Measurements from ENCODE around the gene CADM2.
"Not testable (repeated sequence)": the region's sequence is repeated elsewhere in the genome, so short reads cannot be mapped to it uniquely, and the experiment has no call there.

CADM2 gene

DNA sequence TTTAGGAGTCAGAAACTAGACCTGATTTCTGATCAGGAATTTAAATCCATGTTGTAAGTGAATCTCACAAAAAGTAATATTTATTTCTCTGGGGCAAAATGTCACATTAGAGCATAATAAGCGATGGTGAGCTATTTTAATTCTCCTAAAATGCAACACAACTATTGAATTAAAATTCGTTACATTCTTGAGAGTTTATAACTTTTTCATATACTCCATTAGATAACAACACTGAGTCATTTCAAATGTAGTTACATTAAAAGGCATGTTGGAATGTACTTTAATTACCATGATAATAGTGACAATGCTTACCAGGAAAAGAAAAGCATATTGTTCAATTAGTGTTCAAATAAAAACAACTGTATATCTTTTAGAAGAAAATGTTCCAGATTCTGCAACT, 116.9 kb downstream of the CADM2 start:
- no peak for DNase-seq (ENCODE audit: low read depth, low spot score)

DNA sequence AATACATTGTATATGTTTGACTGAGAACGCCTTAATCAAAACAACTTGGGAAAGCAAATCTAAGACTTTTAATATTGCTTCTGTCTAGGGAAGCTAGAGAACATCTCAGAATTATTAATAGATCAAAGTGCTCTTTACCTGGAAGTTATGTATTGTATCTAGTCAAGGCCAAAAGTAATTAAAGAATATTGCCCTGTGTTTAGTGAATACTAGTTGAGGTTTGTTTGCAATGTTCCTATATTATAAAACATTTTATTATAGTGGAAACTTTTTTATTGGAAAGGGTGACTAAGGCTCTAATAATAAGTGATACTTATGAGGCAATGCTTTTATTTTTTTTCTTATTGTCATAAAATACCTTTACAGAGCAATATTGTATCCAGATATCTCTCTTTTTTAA, 118.2 kb downstream of the CADM2 start:
- no peak for DNase-seq (ENCODE audit: low read depth, low spot score)

DNA sequence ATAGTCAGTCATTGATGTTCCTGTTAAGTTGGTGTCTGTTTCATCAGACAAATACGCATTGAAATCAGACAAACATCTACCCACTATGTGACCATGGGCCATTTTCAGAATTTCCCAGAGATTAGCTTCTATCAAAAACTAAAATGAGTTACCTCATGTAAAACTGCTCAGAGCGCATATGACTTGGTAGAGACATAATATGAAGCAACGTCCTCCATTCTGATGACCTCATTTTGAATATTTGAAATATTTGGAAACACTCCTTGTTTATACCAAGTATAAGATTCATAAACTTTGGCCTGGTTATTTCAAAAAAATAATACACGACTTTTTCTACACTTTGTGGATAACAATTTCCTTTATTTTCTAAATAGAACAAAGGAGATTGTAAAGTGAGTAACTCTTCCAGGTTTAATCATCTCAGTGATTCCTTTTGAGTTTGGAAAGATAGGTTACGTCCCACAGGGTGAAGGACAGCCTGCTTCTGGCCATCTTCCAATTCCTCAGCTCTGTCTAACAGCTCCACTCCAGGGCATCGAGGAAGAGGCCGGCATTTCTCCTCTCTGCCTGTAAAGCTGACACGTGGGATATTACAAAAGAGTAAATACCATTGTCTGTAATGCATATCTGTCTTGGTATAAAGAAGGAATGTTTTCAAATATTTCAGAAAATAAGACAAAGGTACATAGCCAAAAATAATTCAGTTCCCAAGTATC, 122.6 kb downstream of the CADM2 start:
- peak; percentile 43 for DNase-seq (ENCODE audit: low read depth, low spot score)

DNA sequence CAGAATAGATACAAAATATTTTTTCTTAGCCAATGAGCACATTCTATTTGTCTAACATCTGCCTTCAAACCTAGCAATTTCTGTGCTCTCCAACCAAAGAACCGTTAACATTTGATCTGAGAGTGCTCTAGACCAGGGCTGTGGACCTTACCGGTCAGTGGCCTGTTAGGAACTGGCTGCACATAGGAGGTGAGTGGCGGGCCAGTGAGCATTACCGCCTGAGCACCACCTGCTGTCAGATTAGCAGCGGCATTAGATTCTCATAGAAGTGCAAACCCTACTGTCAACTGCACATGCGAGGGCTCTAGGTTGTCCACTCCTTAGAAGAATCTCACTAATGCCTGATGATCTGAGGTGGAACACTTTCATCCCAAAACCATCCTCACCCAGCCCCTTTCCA, 131.7 kb downstream of the CADM2 start:
- no peak for DNase-seq (ENCODE audit: low read depth, low spot score)

DNA sequence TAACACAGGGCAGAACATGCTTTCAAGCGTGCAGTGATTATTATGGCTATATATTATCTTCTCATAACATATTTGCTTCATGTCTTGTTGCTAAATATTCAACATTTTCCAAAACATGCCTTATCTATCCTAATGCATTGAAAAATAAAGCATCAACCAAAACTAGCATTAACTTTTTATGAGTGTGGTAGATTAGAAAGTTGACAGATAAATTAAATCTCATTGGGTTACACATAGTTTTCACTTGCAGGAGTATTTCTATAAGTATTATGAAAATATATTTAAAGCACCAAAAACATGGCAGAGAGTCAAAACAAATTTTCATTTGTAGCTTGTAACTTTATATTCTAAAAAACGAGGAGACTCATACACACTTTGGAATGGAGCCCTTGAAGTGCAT, 141.5 kb downstream of the CADM2 start:
- DNase-seq (ENCODE audit: low read depth, low spot score), result no peak

DNA sequence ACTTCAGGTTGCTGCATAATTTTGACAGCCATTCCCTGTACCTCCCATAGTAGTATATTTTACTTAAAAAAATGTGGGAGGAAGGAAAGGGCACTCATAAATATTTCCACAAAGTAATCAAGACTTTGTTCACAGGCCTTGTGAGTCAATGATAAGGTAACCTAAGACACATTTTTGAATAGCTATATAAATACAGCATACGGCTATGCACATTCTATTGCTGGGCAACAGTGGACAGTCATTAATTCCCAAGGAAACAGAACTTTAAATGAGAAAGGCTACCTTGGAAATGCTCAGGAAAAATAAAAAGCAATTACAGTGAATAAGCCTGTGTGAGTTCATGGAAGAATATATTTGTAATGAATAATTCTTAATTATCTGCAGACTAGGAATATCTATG, 144.0 kb downstream of the CADM2 start:
- DNase-seq (ENCODE audit: low read depth, low spot score), result no peak

DNA sequence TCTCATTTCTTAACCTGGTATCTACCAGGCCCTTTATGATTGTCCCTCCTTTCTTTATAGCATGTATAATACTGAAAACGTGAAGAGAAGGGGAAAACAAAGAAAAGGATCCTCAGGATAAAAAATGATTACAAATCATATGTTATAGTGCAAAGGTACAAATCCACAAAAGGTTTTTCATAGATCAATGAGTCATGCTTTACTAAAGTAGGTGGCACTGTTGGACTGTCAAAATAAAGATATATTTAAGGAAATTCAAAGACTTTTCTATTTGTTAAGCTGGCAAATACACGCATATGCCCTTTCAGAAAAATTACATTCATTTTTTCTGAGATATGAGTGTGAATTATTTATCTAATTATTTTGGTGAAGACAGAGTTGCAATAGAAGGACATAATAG, 151.6 kb downstream of the CADM2 start:
- no peak for DNase-seq (ENCODE audit: low read depth, low spot score)

DNA sequence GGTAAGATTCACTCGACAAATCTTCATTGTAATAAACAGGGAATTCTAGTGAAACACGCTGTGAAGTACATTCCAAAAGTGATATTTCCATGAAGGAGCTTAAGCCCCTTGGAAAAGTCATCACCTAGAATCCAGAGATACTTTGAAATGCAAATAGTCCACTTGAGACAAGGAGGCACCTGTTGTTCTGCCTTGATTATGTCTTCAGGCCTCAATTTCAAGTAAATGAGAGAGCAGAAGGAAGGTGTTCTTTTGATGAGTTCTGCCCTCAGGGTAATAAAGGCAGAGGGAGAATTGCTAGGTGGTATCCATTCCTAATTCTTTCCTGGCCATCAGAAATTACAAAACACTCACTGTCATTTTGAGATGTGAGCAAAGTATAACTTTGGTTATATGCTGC, 162.1 kb downstream of the CADM2 start:
- no peak for DNase-seq (ENCODE audit: low read depth, low spot score)

DNA sequence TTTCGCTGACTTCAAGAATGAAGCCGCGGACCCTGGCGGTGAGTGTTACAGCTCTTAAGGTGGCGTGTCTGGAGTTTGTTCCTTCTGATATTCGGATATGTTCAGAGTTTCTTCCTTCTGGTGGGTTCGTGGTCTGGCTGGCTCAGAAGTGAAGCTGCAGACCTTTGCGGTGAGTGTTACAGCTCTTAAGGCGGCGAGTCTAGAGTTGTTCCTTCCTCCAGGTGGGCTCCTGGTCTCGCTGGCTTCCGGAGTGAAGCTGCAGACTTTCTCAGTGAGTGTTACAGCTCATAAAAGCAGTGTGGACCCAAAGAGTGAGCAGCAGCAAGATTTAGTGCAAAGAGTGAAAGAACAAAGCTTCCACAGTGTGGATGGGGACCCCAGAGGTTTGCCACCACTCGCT, 174.1 kb downstream of the CADM2 start:
- DNase-seq (ENCODE audit: low read depth, low spot score), result not testable (repeated sequence)

DNA sequence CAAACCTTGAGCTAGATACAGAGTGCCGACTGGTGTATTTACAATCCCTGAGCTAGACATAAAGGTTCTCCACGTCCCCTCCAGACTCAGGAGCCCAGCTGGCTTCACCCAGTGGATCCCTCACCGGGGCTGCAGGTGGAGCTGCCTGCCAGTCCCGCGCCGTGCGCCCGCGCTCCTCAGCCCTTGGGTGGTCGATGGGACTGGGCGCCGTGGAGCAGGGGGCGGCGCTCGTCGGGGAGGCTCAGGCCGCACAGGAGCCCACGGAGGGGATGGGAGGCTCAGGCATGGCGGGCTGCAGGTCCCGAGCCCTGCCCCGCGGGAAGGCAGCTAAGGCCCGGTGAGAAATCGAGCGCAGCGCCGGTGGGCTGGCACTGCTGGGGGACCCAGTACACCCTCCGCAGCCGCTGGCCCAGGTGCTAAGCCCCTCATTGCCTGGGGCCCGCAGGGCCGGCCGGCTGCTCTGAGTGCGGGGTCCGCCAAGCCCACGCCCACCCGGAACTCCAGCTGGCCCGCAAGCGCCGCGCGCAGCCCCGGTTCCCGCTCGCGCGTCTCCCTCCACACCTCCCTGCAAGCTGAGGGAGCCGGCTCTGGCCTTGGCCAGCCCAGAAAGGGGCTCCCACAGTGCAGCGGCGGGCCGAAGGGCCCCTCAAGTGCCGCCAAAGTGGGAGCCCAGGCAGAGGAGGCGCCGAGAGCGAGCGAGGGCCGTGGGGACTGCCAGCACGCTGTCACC, 175.1 kb downstream of the CADM2 start:
- DNase-seq (ENCODE audit: low read depth, low spot score), result not testable (repeated sequence)

DNA sequence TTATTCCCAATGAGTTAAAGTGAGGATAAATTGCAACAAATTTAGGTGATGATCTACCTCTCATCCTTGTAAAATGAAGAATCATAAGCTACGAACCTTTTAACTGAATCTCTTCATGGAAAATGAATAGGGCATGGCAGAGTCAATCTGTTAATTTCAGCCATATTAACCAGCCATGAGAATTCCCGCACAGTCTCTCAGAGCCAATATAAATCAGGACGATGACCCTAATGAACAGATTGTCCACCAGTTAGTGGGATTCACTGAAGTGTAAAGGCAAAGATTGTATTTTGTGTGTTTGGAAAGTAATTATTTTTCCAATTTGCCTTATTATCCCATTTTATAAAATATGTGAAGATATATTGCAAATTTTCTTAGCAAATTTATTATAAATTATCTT, 183.8 kb downstream of the CADM2 start:
- DNase-seq (ENCODE audit: low read depth, low spot score), result no peak

DNA sequence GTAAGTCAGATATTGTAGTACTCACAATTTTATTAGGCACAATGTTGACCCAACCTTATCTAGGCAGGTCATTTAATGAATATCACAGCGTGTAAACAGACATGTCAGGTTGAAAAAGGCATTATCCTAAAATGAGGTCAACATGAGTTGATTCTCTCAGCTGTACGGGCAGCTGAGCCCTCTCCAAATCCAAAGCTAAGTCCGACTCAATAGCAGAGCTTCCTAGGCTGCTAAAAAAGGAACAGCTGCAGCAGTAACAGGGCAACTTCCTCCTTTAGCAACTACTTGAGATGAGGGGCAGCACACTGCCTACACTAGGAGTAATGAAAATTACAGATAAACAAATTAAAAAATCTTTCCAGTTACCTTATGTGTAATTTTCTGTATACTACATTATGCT, 189.2 kb downstream of the CADM2 start:
- no peak for DNase-seq (ENCODE audit: low read depth, low spot score)

DNA sequence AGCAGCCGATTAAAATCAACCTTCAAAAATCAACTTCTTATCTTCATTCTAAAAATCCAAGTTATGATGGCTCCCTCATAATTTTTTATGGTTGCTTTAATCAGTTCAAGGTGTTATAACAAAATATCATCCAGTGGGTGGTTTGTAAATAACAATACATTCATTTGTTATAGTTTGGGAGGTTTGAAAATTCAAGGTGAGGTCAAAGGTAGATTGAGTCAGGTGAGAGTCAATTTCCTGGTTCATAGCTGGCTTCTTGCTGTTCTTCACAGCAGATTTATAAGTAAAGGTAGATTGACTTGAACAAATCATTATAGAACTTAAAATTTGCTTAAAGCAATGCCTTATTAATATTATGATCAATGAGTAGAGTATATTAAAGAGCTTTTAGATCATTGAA, 192.8 kb downstream of the CADM2 start:
- DNase-seq (ENCODE audit: low read depth, low spot score), result no peak

DNA sequence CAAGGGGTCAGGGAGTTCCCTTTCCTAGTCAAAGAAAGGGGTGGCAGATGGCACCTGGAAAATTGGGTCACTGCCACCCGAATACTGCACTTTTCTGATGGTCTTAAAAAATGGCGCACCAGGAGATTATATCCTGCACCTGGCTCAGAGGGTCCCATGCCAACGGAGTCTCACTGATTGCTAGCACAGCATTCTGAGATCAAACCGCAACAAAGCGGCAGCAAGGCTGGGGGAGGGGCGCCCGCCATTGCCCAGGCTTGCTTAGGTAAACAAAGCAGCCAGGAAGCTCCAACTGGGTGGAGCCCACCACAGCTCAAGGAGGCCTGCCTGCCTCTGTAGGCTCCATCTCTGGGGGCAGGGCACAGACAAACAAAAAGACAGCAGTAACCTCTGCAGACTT, 194.5 kb downstream of the CADM2 start:
- DNase-seq (ENCODE audit: low read depth, low spot score), result not testable (repeated sequence)

DNA sequence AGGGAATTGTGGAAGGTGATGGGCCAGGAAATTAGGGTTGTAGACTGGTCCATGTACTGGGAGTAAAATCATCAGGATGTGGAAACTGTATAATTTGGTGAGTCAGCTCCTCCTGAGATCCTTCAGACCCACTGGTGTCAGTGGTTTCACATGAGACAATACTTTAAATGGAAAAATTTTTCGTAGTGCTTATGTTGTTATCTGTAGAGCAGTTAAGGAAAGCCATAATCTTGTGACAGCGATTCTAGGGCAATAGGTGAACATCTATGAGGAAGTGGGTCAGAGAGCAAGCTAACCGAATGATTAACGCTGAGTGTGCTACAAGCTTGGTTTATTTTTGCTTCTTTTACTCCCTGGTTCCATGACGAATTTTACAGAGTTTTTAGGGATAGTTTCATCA, 200.6 kb downstream of the CADM2 start:
- DNase-seq (ENCODE audit: low read depth, low spot score), result no peak

DNA sequence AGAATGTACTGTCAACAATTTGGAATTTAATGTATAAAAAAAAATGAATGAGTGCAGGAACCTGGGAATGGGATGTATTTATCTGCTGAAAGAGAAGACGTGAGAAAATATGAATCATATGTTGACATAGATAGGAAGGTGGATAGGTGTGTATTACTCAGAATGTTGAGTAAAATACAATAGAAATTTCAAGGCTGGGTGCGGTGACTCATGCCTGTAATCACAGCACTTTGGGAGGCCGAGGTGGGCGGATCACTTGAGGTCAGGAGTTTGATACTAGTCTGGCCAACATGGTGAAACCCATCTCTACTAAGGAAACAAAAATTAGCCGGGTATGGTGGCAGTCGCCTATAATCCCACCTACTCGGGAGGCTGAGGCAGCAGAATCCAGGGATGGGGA, 202.8 kb downstream of the CADM2 start:
- DNase-seq (ENCODE audit: low read depth, low spot score), result no peak

DNA sequence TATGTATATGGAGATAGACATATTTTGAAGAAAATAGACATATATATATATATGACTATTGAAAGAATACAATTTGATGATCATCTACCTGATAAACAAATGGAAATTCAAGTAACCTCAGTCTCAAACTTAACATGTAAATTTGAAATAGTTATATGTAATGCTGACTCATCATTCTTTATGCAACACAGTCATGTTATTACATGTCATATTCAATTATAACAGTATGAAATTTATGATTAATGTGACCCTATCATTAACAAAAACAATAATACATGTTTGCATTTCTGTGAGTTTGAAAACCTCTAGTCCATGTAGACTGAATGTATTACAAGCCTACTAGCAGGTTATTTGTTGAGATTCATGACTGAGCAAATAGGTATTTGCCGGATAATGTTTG, 204.1 kb downstream of the CADM2 start:
- no peak for DNase-seq (ENCODE audit: low read depth, low spot score)

DNA sequence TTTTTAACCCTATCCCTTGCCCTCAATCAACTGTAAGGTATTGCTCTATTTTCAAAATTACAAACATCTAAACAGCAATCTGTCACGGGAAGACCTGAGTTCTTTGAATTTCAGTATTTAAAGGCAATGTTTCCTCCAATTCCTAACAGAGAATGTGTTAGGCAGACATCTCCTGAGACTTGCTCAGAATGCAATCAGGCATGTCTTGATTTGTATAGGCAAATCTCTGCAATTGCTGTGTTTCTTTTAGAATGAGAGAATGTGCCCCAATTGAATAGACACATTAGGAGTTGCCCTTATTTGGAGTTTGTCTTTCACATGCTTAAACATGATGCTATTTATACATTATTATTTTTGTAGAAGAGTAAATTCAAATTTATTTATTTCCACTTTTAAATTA, 205.6 kb downstream of the CADM2 start:
- DNase-seq (ENCODE audit: low read depth, low spot score), result peak; percentile 0

DNA sequence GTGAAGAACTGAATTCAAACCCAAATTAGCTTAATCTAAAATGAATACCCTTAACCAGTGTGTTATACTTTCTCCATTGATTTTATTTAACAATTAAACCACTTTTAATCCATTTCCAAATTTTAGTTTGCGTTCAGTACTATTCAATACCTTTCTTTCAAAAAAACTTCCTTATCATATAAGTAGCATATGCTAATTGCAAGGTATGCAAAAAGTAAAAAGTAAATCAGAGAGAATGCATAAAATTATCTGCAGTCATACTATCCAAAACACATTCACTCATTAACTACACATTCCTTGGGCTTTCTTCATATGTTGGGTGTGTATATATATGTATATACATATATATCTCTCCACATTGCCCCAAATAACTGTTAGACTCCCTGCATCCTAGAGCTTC, 208.8 kb downstream of the CADM2 start:
- DNase-seq (ENCODE audit: low read depth, low spot score), result no peak

DNA sequence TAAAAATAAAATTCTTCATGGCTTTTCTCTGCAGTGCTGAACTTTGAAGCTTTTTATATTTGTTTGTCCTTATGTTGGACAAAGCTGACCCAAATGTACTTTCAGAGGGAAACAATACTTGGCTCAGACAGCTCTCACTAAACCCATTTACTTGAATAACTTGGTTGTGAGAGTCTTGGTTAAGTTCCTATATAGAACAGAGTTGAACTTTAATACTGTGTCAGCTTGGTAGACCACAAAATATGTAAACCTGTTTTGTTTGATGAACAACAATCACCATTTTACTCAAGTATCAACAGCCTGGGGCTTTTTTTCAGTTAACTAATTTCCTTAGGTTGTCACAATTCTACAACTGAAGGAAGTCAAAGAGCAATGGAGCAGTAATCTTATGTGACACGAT, 211.9 kb downstream of the CADM2 start:
- no peak for DNase-seq (ENCODE audit: low read depth, low spot score)

DNA sequence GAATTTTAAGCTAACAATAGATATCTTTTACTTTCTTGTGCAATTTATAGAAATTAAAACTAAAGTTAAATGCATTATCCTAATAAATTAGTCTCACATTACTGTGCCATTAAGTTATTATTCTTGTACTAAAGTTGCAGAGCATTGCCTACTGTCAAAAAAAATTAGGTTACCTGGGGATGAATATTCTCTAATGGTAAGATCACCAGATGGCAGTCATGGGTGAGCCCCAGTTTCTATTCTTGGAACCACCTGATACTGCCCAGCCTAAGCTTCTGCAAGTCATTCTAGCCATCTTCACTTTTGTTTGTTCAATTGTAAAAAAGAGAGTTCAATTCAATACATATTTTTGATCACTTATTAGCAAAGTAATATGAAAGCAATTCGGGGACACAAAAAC, 213.2 kb downstream of the CADM2 start:
- no peak for DNase-seq (ENCODE audit: low read depth, low spot score)

DNA sequence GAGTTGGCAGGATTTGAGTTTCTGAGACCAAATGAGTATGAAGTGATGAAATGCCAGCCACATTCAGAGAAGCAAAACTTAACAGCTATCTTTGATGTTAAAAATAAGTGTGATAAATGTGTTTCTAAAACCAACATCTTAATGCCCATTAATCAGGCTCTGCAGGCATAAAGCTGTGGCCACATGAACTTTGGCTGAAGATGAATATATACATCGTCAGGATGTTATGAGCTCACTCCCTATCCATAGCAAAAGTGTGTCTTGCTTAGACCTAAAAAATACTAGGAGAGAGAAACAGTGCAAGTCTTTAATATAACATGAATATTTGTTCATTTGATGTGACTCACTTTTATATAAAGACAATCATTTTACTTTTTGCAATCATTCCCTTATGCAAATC, 218.0 kb downstream of the CADM2 start:
- DNase-seq (ENCODE audit: low read depth, low spot score), result no peak

DNA sequence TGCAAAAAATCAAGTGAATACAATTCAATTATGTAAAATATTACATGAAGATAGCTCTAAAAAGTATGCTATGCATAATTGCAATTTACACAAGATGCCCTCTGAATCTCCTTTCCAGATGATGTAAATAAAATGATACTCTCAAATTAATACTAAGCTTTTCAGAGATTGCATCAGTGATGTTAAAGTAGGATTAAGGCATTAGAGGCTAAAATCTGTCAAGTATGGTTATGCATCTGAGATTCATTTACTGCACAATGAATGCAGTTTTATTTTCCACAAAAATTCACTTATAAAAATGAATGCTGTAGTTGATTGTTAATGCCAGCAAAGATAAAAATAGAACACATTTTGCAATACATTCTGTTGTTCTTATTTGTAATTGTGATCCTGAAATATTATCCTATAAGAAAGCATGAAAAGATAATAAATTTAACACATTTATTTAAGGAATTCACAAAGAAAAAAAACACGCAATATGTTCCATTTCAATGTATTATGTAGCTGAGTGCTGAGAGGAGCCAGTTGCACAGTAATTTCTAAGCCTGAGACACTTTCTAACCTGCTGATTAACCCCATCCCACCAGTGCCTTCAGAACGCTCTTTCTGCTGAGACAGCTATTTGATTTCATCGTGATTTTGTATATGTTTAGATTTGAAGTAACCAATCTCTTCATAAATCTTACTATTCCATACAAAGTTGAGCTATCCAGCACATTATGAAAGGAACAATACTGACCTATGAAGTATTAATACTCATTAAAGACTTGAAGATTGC, 224.4 kb downstream of the CADM2 start:
- DNase-seq (ENCODE audit: low read depth, low spot score), result no peak

Measured in astrocyte of the hippocampus (primary cell).